ENCODE results near the gene PGGHG.
A peak's percentile ranks its signal among the peaks of the same experiment; 100 is the strongest.
"Not testable (repeated sequence)": the region's sequence is repeated elsewhere in the genome, so short reads cannot be mapped to it uniquely, and the experiment has no call there.

PGGHG gene

GRCh38 chr11:332651-333480, 43.9 kb downstream of the PGGHG start:
- no peaks in the 10 kb centered on the region for H3K36me3 ChIP-seq (ENCODE audit: insufficient read depth, low read depth, low read length)
- H3K4me3 ChIP-seq (ENCODE audit: low read length): no peak overlapping the region
- H3K27ac ChIP-seq (ENCODE audit: low read length): no peak overlapping the region
- no peak overlapping the region for H3K9ac ChIP-seq (ENCODE audit: low read depth, low read length)
- peaks cover 6% of the 10 kb centered on the region for H3K9me3 ChIP-seq (ENCODE audit: insufficient read depth, low read depth, low read length)
- H3K27me3 ChIP-seq (ENCODE audit: insufficient read depth, low read length): no peaks in the 10 kb centered on the region
- peaks cover 23% of the 10 kb centered on the region for H3K4me1 ChIP-seq (ENCODE audit: insufficient read depth, low read length)

GRCh38 chr11:333616-334263, 44.8 kb downstream of the PGGHG start:
- H3K36me3 ChIP-seq (ENCODE audit: insufficient read depth, low read depth, low read length); H3K9me3 ChIP-seq (ENCODE audit: insufficient read depth, low read depth, low read length); H3K27ac ChIP-seq (ENCODE audit: low read length); H3K4me3 ChIP-seq (ENCODE audit: low read length); H3K27me3 ChIP-seq (ENCODE audit: insufficient read depth, low read length): not testable (repeated sequence)
- peak overlapping the region; percentile 44 for H3K9ac ChIP-seq (ENCODE audit: low read depth, low read length)
- peaks cover 23% of the 10 kb centered on the region for H3K4me1 ChIP-seq (ENCODE audit: insufficient read depth, low read length)

DNA sequence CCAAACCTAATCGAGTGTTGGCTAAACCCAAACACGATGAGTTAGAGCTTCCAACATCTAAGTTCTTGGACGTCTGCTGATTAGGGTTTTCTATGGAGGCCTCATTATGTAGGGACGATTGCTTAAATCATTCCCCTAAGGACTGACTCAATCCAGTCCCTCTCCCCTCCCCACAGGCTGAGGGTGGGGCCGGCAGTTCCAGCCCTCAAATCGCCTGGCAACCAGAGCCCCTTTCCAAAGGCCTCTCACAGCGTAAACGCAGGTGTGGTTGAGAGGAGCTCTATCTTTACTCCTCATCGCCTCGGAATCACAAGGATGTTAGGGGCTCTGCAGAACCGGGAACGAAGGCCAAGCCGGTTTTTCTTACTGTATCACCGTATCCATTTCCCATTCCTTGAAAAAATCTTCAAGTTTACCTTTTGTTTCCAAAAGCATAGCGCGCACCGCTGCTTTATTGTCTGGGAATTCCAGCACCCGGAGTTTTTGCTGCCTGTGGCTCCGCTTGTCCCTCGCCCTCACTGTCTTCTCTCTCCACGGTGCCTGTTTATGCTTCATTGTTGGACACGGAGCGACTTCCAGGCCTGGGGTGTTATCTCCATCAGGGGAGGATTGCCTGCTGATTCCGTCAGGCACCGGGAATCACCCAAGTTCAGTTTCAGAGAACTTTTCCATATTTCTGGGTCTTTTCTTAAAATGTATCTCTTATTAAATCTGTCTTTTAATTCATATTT, 45.5 kb downstream of the PGGHG start:
- Histone ChIP-seq H3K4me1 (ENCODE audit: insufficient read depth, low read length) (peaks cover 23% of the 10 kb centered on the region), H3K4me3 (ENCODE audit: low read length) (peak overlapping the region; percentile 23; the same call in 1 of the 2 replicates), H3K9ac (ENCODE audit: low read depth, low read length) (peak overlapping the region; percentile 44), H3K36me3 (ENCODE audit: insufficient read depth, low read depth, low read length) (no peaks in the 10 kb centered on the region), H3K9me3 (ENCODE audit: insufficient read depth, low read depth, low read length) (peaks cover 6% of the 10 kb centered on the region), H3K27ac (ENCODE audit: low read length) (no peak overlapping the region), H3K27me3 (ENCODE audit: insufficient read depth, low read length) (no peaks in the 10 kb centered on the region)

- Histone ChIP-seq H3K9ac (ENCODE audit: low read depth, low read length) (peak overlapping the region; percentile 54; the same call in 1 of the 2 replicates), H3K27ac (ENCODE audit: low read length) (no peak overlapping the region), H3K4me1 (ENCODE audit: insufficient read depth, low read length) (peaks cover 35% of the 10 kb centered on the region), H3K4me3 (ENCODE audit: low read length) (no peak overlapping the region), H3K9me3 (ENCODE audit: insufficient read depth, low read depth, low read length) (peaks cover 6% of the 10 kb centered on the region), H3K36me3 (ENCODE audit: insufficient read depth, low read depth, low read length) (no peaks in the 10 kb centered on the region), H3K27me3 (ENCODE audit: insufficient read depth, low read length) (no peaks in the 10 kb centered on the region)
Observed at GRCh38 chr11:335779-336658, 47.1 kb downstream of the PGGHG start.

- Histone ChIP-seq H3K4me1 (ENCODE audit: insufficient read depth, low read length) (peaks cover 37% of the 10 kb centered on the region), H3K27ac (ENCODE audit: low read length) (no peak overlapping the region), H3K27me3 (ENCODE audit: insufficient read depth, low read length) (no peaks in the 10 kb centered on the region), H3K9ac (ENCODE audit: low read depth, low read length) (peak overlapping the region; percentile 54; the same call in 1 of the 2 replicates), H3K36me3 (ENCODE audit: insufficient read depth, low read depth, low read length) (no peaks in the 10 kb centered on the region), H3K4me3 (ENCODE audit: low read length) (no peak overlapping the region), H3K9me3 (ENCODE audit: insufficient read depth, low read depth, low read length) (peaks cover 6% of the 10 kb centered on the region)
Observed at GRCh38 chr11:336659-337198, 47.8 kb downstream of the PGGHG start.

DNA sequence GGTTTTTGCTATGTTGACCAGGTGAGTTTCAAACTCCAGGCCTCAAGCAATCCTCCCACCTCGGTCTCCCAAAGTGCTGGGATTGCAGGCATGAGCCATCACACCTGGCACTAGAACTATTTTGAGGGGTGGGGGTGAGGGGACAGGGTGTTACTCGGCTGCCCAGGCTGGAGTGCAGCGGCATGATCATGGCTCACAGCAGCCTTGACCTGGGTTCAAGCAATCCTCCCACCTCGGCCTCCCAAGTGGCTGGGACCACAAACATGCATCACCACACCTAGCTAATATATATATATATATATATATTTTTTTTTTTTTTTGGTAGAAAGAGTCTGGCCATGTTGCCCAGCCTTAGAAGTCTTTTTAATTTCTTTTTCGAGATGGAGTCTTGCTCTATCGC, 48.8 kb downstream of the PGGHG start:
- H3K27ac ChIP-seq (ENCODE audit: low read length): no peak overlapping the region
- no peak overlapping the region for H3K9ac ChIP-seq (ENCODE audit: low read depth, low read length)
- H3K4me3 ChIP-seq (ENCODE audit: low read length): no peak overlapping the region
- peaks cover 37% of the 10 kb centered on the region for H3K4me1 ChIP-seq (ENCODE audit: insufficient read depth, low read length)
- H3K27me3 ChIP-seq (ENCODE audit: insufficient read depth, low read length): no peaks in the 10 kb centered on the region
- H3K9me3 ChIP-seq (ENCODE audit: insufficient read depth, low read depth, low read length): peaks cover 5% of the 10 kb centered on the region
- H3K36me3 ChIP-seq (ENCODE audit: insufficient read depth, low read depth, low read length): no peaks in the 10 kb centered on the region

- Histone ChIP-seq H3K9ac (ENCODE audit: low read depth, low read length) (peak overlapping the region; percentile 29; the same call in 1 of the 2 replicates), H3K36me3 (ENCODE audit: insufficient read depth, low read depth, low read length) (no peaks in the 10 kb centered on the region), H3K27ac (ENCODE audit: low read length) (peak overlapping the region; percentile 19)
Observed at GRCh38 chr11:339963-340362, 51.0 kb downstream of the PGGHG start.

GRCh38 chr11:340539-341512, 51.9 kb downstream of the PGGHG start:
- H3K27me3 ChIP-seq (ENCODE audit: insufficient read depth, low read length): no peaks in the 10 kb centered on the region
- peak overlapping the region; percentile 29; the same call in 1 of the 2 replicates for H3K9ac ChIP-seq (ENCODE audit: low read depth, low read length)
- H3K9me3 ChIP-seq (ENCODE audit: insufficient read depth, low read depth, low read length): no peaks in the 10 kb centered on the region
- peaks cover 26% of the 10 kb centered on the region for H3K4me1 ChIP-seq (ENCODE audit: insufficient read depth, low read length)
- no peaks in the 10 kb centered on the region for H3K36me3 ChIP-seq (ENCODE audit: insufficient read depth, low read depth, low read length)
- H3K4me3 ChIP-seq (ENCODE audit: low read length): peak overlapping the region; percentile 3; the same call in 1 of the 2 replicates
- peak overlapping the region; percentile 19 for H3K27ac ChIP-seq (ENCODE audit: low read length)

More at GRCh38 chr11:339963-340362, 51.0 kb downstream of the PGGHG start:
- Histone ChIP-seq H3K4me3 (ENCODE audit: low read length) (peak overlapping the region; percentile 3; the same call in 1 of the 2 replicates), H3K9me3 (ENCODE audit: insufficient read depth, low read depth, low read length) (no peaks in the 10 kb centered on the region), H3K27me3 (ENCODE audit: insufficient read depth, low read length) (no peaks in the 10 kb centered on the region), H3K4me1 (ENCODE audit: insufficient read depth, low read length) (peaks cover 30% of the 10 kb centered on the region)

DNA sequence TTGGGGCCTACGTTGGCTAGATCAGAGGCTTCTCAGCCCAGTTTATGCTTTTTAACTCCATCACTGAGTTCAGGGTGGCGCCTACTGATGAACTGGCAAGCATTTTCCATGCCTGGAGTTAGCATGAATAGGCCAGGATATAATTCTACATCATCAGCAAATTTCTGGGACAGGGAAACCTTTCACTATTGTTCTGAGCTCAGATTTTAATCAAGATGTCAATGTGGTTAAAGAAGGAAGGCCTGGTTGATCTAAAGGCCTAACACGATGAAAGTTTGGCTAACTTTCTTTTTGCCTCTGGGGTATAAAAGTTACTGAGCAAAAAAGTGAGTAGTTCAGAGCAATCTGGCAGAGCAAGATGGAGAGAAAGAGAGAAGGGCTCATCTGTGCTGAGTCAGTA, 53.4 kb downstream of the PGGHG start:
- Histone ChIP-seq H3K9ac (ENCODE audit: low read depth, low read length) (peak overlapping the region; percentile 45; the same call in 1 of the 2 replicates), H3K4me1 (ENCODE audit: insufficient read depth, low read length) (peaks cover 14% of the 10 kb centered on the region; the same call in 1 of the 2 replicates), H3K9me3 (ENCODE audit: insufficient read depth, low read depth, low read length) (no peaks in the 10 kb centered on the region), H3K36me3 (ENCODE audit: insufficient read depth, low read depth, low read length) (no peaks in the 10 kb centered on the region), H3K27me3 (ENCODE audit: insufficient read depth, low read length) (no peaks in the 10 kb centered on the region), H3K4me3 (ENCODE audit: low read length) (no peak overlapping the region), H3K27ac (ENCODE audit: low read length) (no peak overlapping the region)

Measured in iPS-20b (cell line).